Colonic mucosa (tissue), 4 donors: ENCODE results near the gene ZNF71. TPM values are rescaled to one million over a fixed set of nuclear protein-coding genes. Genes with fewer than 3 reads are reported as not detected.

ENCODE experiments used
- DNase-seq: peaks from one replicate; pipeline ENCODE4 v3.0.0-alpha.2; 2020
- H3K27ac ChIP-seq: fragments of 200-600 bp; one replicate; pipeline ENCODE4 v1.8.0; 2021
- H3K27me3 ChIP-seq: fragments of 200-600 bp; one replicate; pipeline ENCODE4 v1.8.0; 2021
- H3K36me3 ChIP-seq: fragments of 200-600 bp; one replicate; pipeline ENCODE4 v1.8.0; 2021
- H3K4me1 ChIP-seq: fragments of 200-600 bp; one replicate; pipeline ENCODE4 v1.8.0; 2021; ENCODE audit warnings: mild to moderate bottlenecking
- H3K4me3 ChIP-seq: fragments of 200-600 bp; one replicate; pipeline ENCODE4 v1.8.0; 2021
- H3K9ac ChIP-seq, 2 donors: one replicate each; pipeline ENCODE4 v1.7.0; 2013; ENCODE audit warnings: control low read depth in 2 of 2, low read depth in 2 of 2, low read length in 2 of 2
- H3K9me3 ChIP-seq: fragments of 200-600 bp; one replicate; pipeline ENCODE4 v1.8.0; 2021
- CTCF ChIP-seq: fragments of 200-600 bp; IDR thresholded peaks from one replicate; pipeline ENCODE4 v1.8.0; 2022; ENCODE audit warnings: antibody characterized with exemption, mild to moderate bottlenecking
- intact Hi-C: fragments of 100-400 bp; cut with DNase I; formaldehyde crosslinking; loops from one replicate; pipeline ENCODE4 v1.14.1; 2022
- total RNA-seq, 2 donors: library from RNA; stranded (reverse); fragmentation: NEBNext Ultra II Directional in 1 of 2; extraction: Animal tissue kit (Norgen Biotek cat#: 25700) in 1 of 2; gene quantifications; one replicate each; pipeline ENCODE4 v1.2.1, GENCODE V29; 2021
- donor health status: healthy.
- donor health status: DM: no; HTN: no; CAD: no.
- donor health status: DM: no; HTN: no; CAD: no.

The ZNF71 gene
- total RNA-seq, 2 donors from 2014 or later = 2.6 to 3.9 TPM

GRCh38 chr19:56567274-56568120 is 27.6 kb upstream of the ZNF71 start, which contains the start of gene ZNF470:
Gene ZNF470 (plus strand): TSS chr19:56567468. CDS start chr19:56570312, 2,844 bp downstream.
- Histone ChIP-seq H3K4me3 (peak within 1 kb of the TSS; percentile 97), H3K27me3 (no peaks in the 10 kb centered on the region), H3K4me1 (no peaks in the 10 kb centered on the region), H3K27ac (peak within 1 kb of the TSS; percentile 72), H3K9ac (peak within 1 kb of the TSS; percentile 72 to 76), H3K36me3 (no peaks in the 10 kb centered on the region), H3K9me3 (peaks cover 15% of the 10 kb centered on the region)
- TF ChIP-seq CTCF = no peak
- DNase-seq = peak; percentile 97
- intact Hi-C loops = no loop called here

- no peak overlapping the region for H3K9ac ChIP-seq
- peaks cover 16% of the 10 kb centered on the region for H3K9me3 ChIP-seq
- H3K27ac ChIP-seq = no peak overlapping the region
- H3K4me3 ChIP-seq = no peak overlapping the region
- no peak for DNase-seq
- H3K4me1 ChIP-seq = no peaks in the 10 kb centered on the region
- TF ChIP-seq CTCF = no peak
- no peaks in the 10 kb centered on the region for H3K27me3 ChIP-seq
- no peaks in the 10 kb centered on the region for H3K36me3 ChIP-seq
- intact Hi-C loops = no loop called here
These were observed 22.5 kb upstream of the ZNF71 start for GRCh38 chr19:56572589-56572988.

- Histone ChIP-seq H3K36me3 (no peaks in the 10 kb centered on the region), H3K4me3 (no peak overlapping the region), H3K27me3 (no peaks in the 10 kb centered on the region), H3K9me3 (peaks cover 26% of the 10 kb centered on the region), H3K4me1 (no peaks in the 10 kb centered on the region), H3K27ac (no peak overlapping the region), H3K9ac (no peak overlapping the region)
- intact Hi-C loops = no loop called here
- TF ChIP-seq CTCF = no peak
- DNase-seq = no peak
These were observed 21.2 kb upstream of the ZNF71 start for GRCh38 chr19:56573914-56574313.

- no peak for TF ChIP-seq CTCF
- Histone ChIP-seq H3K4me1 (no peaks in the 10 kb centered on the region), H3K4me3 (no peak overlapping the region), H3K9ac (no peak overlapping the region), H3K36me3 (no peaks in the 10 kb centered on the region), H3K9me3 (peaks cover 22% of the 10 kb centered on the region), H3K27me3 (no peaks in the 10 kb centered on the region), H3K27ac (no peak overlapping the region)
- intact Hi-C loops = no loop called here
- no peak for DNase-seq
These were observed 17.1 kb upstream of the ZNF71 start for GRCh38 chr19:56577719-56578602.

- no peaks in the 10 kb centered on the region for H3K27me3 ChIP-seq
- TF ChIP-seq CTCF = no peak
- intact Hi-C loops = loop anchor here (10.0 kb wide), 1 partner anchor 190 kb away; the partner anchor contains the start of gene ZNF583
- no peak overlapping the region for H3K4me3 ChIP-seq
- H3K9ac ChIP-seq = no peak overlapping the region
- H3K9me3 ChIP-seq = no peaks in the 10 kb centered on the region
- H3K27ac ChIP-seq = no peak overlapping the region
- no peaks in the 10 kb centered on the region for H3K36me3 ChIP-seq
- DNase-seq = no peak
- no peaks in the 10 kb centered on the region for H3K4me1 ChIP-seq
These were observed 688 bp upstream of the ZNF71 start for GRCh38 chr19:56594446-56594782.
